Measurements from ENCODE around the gene ANTXR2. TPM values are rescaled to one million over a fixed set of nuclear protein-coding genes. Genes with fewer than 3 reads are reported as not detected.

Gene ANTXR2
- total RNA-seq, 2 donors from 2014 or later = 38.6 to 60.1 TPM

GRCh38 chr4:80071604-80072227 is 1.3 kb downstream of the ANTXR2 start:
- ATAC-seq (no peak), DNase-seq (ENCODE audit: low spot score) (no peak)
- H3K27ac Mint-ChIP-seq = peak overlapping the region; percentile 81 to 83
- peak overlapping the region; percentile 89 for H3K4me3 Mint-ChIP-seq
- no peaks in the 10 kb centered on the region for H3K9me3 Mint-ChIP-seq
- H3K36me3 Mint-ChIP-seq = peaks cover 21% of the 10 kb centered on the region
- H3K4me1 Mint-ChIP-seq (ENCODE audit: low read depth in 2 of 2) = peaks cover 36 to 75% of the 10 kb centered on the region in 2 donors
- H3K27me3 Mint-ChIP-seq = peaks cover 0 to 2% of the 10 kb centered on the region in 2 donors

- Mint-ChIP-seq H3K4me3 (peak overlapping the region; percentile 89), H3K9me3 (no peaks in the 10 kb centered on the region), H3K36me3 (peaks cover 25% of the 10 kb centered on the region), H3K4me1 (ENCODE audit: low read depth in 2 of 2) (peaks cover 36 to 68% of the 10 kb centered on the region in 2 donors), H3K27me3 (peaks cover 0 to 2% of the 10 kb centered on the region in 2 donors), H3K27ac (peak overlapping the region; percentile 81 to 83)
- ATAC-seq = no peak
- no peak for DNase-seq (ENCODE audit: low spot score)
Observed at GRCh38 chr4:80070880-80071603, 2.0 kb downstream of the ANTXR2 start.

- H3K9me3 Mint-ChIP-seq = no peaks in the 10 kb centered on the region
- DNase-seq (ENCODE audit: low spot score) (no peak), ATAC-seq (peak in 1 of 2 donors; percentile 7)
- peaks cover 25% of the 10 kb centered on the region for H3K36me3 Mint-ChIP-seq
- H3K27ac Mint-ChIP-seq = peak overlapping the region; percentile 27 to 81
- H3K4me3 Mint-ChIP-seq = peak overlapping the region; percentile 89
- peaks cover 32 to 63% of the 10 kb centered on the region in 2 donors for H3K4me1 Mint-ChIP-seq (ENCODE audit: low read depth in 2 of 2)
- H3K27me3 Mint-ChIP-seq = peaks cover 0 to 2% of the 10 kb centered on the region in 2 donors
Observed at GRCh38 chr4:80069837-80070731, 2.9 kb downstream of the ANTXR2 start.

- Mint-ChIP-seq H3K9me3 (no peaks in the 10 kb centered on the region), H3K4me1 (ENCODE audit: low read depth in 2 of 2) (peaks cover 30 to 61% of the 10 kb centered on the region in 2 donors), H3K36me3 (peaks cover 29% of the 10 kb centered on the region), H3K27ac (peak overlapping the region; percentile 27 to 81), H3K4me3 (peak overlapping the region; percentile 89), H3K27me3 (peaks cover 0 to 2% of the 10 kb centered on the region in 2 donors)
- peak in 1 of 2 donors; percentile 22 for ATAC-seq
- no peak for DNase-seq (ENCODE audit: low spot score)
Observed at GRCh38 chr4:80069108-80069836, 3.8 kb downstream of the ANTXR2 start.

- H3K9me3 Mint-ChIP-seq = no peaks in the 10 kb centered on the region
- DNase-seq (ENCODE audit: low spot score) (no peak), ATAC-seq (no peak)
- peaks cover 19 to 47% of the 10 kb centered on the region in 2 donors for H3K4me1 Mint-ChIP-seq (ENCODE audit: low read depth in 2 of 2)
- H3K36me3 Mint-ChIP-seq = peaks cover 33% of the 10 kb centered on the region
- H3K27me3 Mint-ChIP-seq = no peaks in the 10 kb centered on the region
- no peak overlapping the region for H3K4me3 Mint-ChIP-seq
- H3K27ac Mint-ChIP-seq = no peak overlapping the region
Observed at GRCh38 chr4:80065601-80066000, 7.4 kb downstream of the ANTXR2 start.

GRCh38 chr4:80062527-80062926 is 10.5 kb downstream of the ANTXR2 start:
- H3K9me3 Mint-ChIP-seq = no peaks in the 10 kb centered on the region
- H3K36me3 Mint-ChIP-seq = peaks cover 17% of the 10 kb centered on the region
- peaks cover 35 to 50% of the 10 kb centered on the region in 2 donors for H3K4me1 Mint-ChIP-seq (ENCODE audit: low read depth in 2 of 2)
- ATAC-seq = peak; percentile 64 to 84
- H3K27ac Mint-ChIP-seq = peak overlapping the region; percentile 62 to 82
- peak overlapping the region; percentile 22 for H3K4me3 Mint-ChIP-seq
- no peak for DNase-seq (ENCODE audit: low spot score)
- H3K27me3 Mint-ChIP-seq = no peaks in the 10 kb centered on the region

- Mint-ChIP-seq H3K4me1 (ENCODE audit: low read depth in 2 of 2) (peaks cover 39 to 52% of the 10 kb centered on the region in 2 donors), H3K27ac (no peak overlapping the region), H3K9me3 (no peaks in the 10 kb centered on the region), H3K4me3 (no peak overlapping the region), H3K36me3 (peaks cover 12% of the 10 kb centered on the region), H3K27me3 (no peaks in the 10 kb centered on the region)
- ATAC-seq = no peak
- DNase-seq (ENCODE audit: low spot score) = no peak
Observed at GRCh38 chr4:80060804-80061203, 12.2 kb downstream of the ANTXR2 start.

- DNase-seq (ENCODE audit: low spot score) = peak; percentile 62
- ATAC-seq = peak; percentile 95 to 96
- peaks cover 40 to 48% of the 10 kb centered on the region in 2 donors for H3K4me1 Mint-ChIP-seq (ENCODE audit: low read depth in 2 of 2)
- no peaks in the 10 kb centered on the region for H3K9me3 Mint-ChIP-seq
- peaks cover 18% of the 10 kb centered on the region for H3K36me3 Mint-ChIP-seq
- peak overlapping the region; percentile 72 for H3K4me3 Mint-ChIP-seq
- peak overlapping the region; percentile 95 to 98 for H3K27ac Mint-ChIP-seq
- H3K27me3 Mint-ChIP-seq = no peaks in the 10 kb centered on the region
Observed at GRCh38 chr4:80058740-80059139, 14.3 kb downstream of the ANTXR2 start.

- Mint-ChIP-seq H3K9me3 (no peaks in the 10 kb centered on the region), H3K27me3 (no peaks in the 10 kb centered on the region), H3K27ac (peak overlapping the region; percentile 24 to 72), H3K4me3 (no peak overlapping the region), H3K4me1 (ENCODE audit: low read depth in 2 of 2) (peaks cover 20 to 29% of the 10 kb centered on the region in 2 donors), H3K36me3 (peaks cover 37% of the 10 kb centered on the region)
- no peak for DNase-seq (ENCODE audit: low spot score)
- no peak for ATAC-seq
Observed at GRCh38 chr4:80054375-80054774, 18.7 kb downstream of the ANTXR2 start.

GRCh38 chr4:80053140-80053910 is 19.7 kb downstream of the ANTXR2 start:
- Mint-ChIP-seq H3K9me3 (no peaks in the 10 kb centered on the region), H3K4me1 (ENCODE audit: low read depth in 2 of 2) (peaks cover 12 to 20% of the 10 kb centered on the region in 2 donors), H3K27ac (peak overlapping the region; percentile 24 to 72), H3K36me3 (peaks cover 40% of the 10 kb centered on the region), H3K27me3 (no peaks in the 10 kb centered on the region), H3K4me3 (no peak overlapping the region)
- no peak for ATAC-seq
- DNase-seq (ENCODE audit: low spot score) = no peak

GRCh38 chr4:80049813-80050534 is 23.1 kb downstream of the ANTXR2 start:
- DNase-seq (ENCODE audit: low spot score) (no peak), ATAC-seq (no peak)
- Mint-ChIP-seq H3K27ac (no peak overlapping the region), H3K4me3 (no peak overlapping the region), H3K27me3 (no peaks in the 10 kb centered on the region), H3K9me3 (no peaks in the 10 kb centered on the region), H3K36me3 (peaks cover 38% of the 10 kb centered on the region), H3K4me1 (ENCODE audit: low read depth in 2 of 2) (peaks cover 7 to 8% of the 10 kb centered on the region in 2 donors)

GRCh38 chr4:80049402-80049801 is 23.6 kb downstream of the ANTXR2 start:
- DNase-seq (ENCODE audit: low spot score) (no peak), ATAC-seq (no peak)
- H3K36me3 Mint-ChIP-seq = peaks cover 35% of the 10 kb centered on the region
- H3K9me3 Mint-ChIP-seq = no peaks in the 10 kb centered on the region
- H3K4me1 Mint-ChIP-seq (ENCODE audit: low read depth in 2 of 2) = peaks cover 6 to 7% of the 10 kb centered on the region in 2 donors
- H3K4me3 Mint-ChIP-seq = no peak overlapping the region
- H3K27ac Mint-ChIP-seq = no peak overlapping the region
- no peaks in the 10 kb centered on the region for H3K27me3 Mint-ChIP-seq
